ENCODE results near the gene PGD. TPM values are rescaled to one million over a fixed set of nuclear protein-coding genes. Genes with fewer than 3 reads are reported as not detected.
A peak's percentile ranks its signal among the peaks of the same experiment; 100 is the strongest.

PGD gene
- polyA plus RNA-seq, 2 of the 4 experiments (the other 2 are of a cell fraction), result 700 to 1,758 TPM

DNA sequence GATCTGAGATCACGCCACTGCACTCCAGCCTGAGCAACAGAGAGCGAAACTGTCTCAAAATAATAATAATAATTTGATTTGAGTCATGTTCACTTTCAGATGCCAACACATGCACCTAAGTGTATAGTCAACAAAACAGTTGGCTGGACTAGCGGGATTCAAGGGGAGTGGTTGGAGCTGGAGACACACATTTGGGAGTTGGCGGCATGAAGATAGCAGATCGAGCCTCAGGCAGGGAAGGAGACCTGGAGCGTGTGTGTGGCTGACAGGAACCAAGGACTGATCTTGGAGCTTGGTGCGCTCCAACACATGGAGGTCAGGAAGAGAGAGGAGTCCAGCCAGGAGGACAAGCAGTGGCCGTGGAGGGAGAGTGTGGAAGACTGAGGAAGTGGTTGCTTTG is 14.6 kb upstream of the PGD start:
- FAIRE-seq, result no peak
- WGBS (ENCODE audit: missing lambda C conversion rate), result 91% methylated on average over 8 of the region's 8 CpGs
- CTCF ChIA-PET, result interaction anchor here (1.1 to 2.8 kb wide), 2 partner anchors 10 to 45 kb away, joined by 3 to 7 read pairs; partner anchors contain the start of gene CENPS

DNA sequence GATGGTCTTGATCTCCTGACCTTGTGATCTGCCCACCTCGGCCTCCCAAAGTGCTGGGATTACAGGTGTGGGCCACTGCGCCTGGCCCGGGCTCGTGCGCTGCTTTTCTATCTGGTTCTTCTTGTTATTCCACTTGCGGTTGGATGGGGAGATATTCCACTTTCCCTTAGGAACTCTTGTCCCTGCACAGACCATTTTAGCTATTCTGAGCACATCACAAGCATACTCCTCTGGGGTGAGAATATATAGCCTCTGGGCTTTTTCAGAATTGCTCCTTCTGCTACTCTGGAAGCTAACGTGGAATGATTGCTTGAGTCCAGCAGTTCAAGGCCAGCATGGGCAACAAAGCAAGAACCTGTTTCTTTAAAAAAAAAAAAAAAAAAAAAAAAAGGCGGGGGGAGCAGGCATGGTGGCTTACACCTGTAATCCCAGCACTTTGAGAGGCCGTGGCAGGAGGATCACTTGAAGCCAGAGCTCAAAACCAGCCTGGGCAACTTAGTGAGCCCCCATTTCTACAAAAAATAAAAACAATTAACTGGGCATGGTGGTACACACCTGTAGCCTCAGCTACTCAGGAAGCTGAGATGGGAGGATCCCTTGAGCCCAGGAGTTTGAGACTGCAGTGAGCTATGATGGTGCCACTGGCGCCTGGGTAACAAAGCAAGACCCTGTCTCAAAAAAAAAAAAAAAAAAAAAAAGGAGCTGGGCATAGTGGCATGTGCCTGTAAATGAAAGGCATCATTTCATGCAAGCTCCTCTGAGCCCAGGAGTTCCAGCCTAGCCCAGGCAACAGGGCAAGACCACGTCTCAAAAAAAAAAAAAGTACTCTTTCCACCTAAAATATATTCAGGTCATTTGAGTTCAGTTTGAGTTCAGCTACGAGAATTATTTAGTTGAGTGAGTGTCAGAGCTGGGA is 11.8 kb upstream of the PGD start:
- TF ChIP-seq KDM5A (IDR thresholded peaks at IDR 0.05) (no peak), JUN (IDR thresholded peaks at IDR 0.05) (0 out of 5 replicates have a peak, but pooled peaks of 1 of the 2 experiments have one; percentile 27)
- POLR2A ChIA-PET, result interaction anchor here (0.6 to 4.7 kb wide), 6 partner anchors 9 to 43 kb away, joined by 3 to 107 read pairs (median 12); partner anchors contain the start of genes CENPS and PGD
- FAIRE-seq (no peak), ATAC-seq (peak in 1 of 2 experiments; percentile 54; a peak in 1 of 6 replicates), DNase-seq (ENCODE audit: low read depth in 1 of 2, low spot score in 1 of 2) (no peak)
- WGBS (ENCODE audit: missing lambda C conversion rate), result 50% methylated on average over 12 of the region's 12 CpGs
- peaks cover 77% of the 10 kb centered on the region for H3K4me1 ChIP-seq
- H3K4me2 ChIP-seq, result peak overlapping the region; percentile 86
- H3K4me3 ChIP-seq, result 0 out of 3 replicates have a peak overlapping the region, but pooled peaks have one; percentile 12
- no peaks in the 10 kb centered on the region for H3K9me3 ChIP-seq
- H3K27ac ChIP-seq, result peak overlapping the region; percentile 99
- CTCF ChIA-PET, result interaction anchor here (0.7 to 4.7 kb wide), 10 partner anchors 9 to 50 kb away, joined by 3 to 34 read pairs (median 4); partner anchors contain the start of genes CENPS and PGD

More for the DNA sequence above, 14.6 kb upstream of the PGD start:
- POLR2A ChIA-PET, result interaction anchor here (0.6 kb wide), 1 partner anchor 36 kb away, joined by 5 read pairs; no protein-coding TSS in a partner anchor
- H3K4me2 ChIP-seq, result no peak overlapping the region
- ATAC-seq (no peak), DNase-seq (ENCODE audit: low read depth in 1 of 2, low spot score in 1 of 2) (no peak)
- peak overlapping the region; percentile 99 for H3K27ac ChIP-seq
- H3K4me1 ChIP-seq, result peaks cover 91% of the 10 kb centered on the region
- no peaks in the 10 kb centered on the region for H3K9me3 ChIP-seq
- H3K4me3 ChIP-seq, result no peak overlapping the region
- TF ChIP-seq JUN (IDR thresholded peaks at IDR 0.05), result no peak; a peak in 1 of 5 replicates
- TF ChIP-seq, protein P1, sequence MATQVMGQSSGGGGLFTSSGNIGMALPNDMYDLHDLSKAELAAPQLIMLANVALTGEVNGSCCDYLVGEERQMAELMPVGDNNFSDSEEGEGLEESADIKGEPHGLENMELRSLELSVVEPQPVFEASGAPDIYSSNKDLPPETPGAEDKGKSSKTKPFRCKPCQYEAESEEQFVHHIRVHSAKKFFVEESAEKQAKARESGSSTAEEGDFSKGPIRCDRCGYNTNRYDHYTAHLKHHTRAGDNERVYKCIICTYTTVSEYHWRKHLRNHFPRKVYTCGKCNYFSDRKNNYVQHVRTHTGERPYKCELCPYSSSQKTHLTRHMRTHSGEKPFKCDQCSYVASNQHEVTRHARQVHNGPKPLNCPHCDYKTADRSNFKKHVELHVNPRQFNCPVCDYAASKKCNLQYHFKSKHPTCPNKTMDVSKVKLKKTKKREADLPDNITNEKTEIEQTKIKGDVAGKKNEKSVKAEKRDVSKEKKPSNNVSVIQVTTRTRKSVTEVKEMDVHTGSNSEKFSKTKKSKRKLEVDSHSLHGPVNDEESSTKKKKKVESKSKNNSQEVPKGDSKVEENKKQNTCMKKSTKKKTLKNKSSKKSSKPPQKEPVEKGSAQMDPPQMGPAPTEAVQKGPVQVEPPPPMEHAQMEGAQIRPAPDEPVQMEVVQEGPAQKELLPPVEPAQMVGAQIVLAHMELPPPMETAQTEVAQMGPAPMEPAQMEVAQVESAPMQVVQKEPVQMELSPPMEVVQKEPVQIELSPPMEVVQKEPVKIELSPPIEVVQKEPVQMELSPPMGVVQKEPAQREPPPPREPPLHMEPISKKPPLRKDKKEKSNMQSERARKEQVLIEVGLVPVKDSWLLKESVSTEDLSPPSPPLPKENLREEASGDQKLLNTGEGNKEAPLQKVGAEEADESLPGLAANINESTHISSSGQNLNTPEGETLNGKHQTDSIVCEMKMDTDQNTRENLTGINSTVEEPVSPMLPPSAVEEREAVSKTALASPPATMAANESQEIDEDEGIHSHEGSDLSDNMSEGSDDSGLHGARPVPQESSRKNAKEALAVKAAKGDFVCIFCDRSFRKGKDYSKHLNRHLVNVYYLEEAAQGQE (IDR thresholded peaks at IDR 0.05), result no peak
- no peak for TF ChIP-seq HMGXB4 (CRISPR knock-in tag; IDR thresholded peaks at IDR 0.05; ENCODE audit: borderline replicate concordance)
- TF ChIP-seq, protein P2, sequence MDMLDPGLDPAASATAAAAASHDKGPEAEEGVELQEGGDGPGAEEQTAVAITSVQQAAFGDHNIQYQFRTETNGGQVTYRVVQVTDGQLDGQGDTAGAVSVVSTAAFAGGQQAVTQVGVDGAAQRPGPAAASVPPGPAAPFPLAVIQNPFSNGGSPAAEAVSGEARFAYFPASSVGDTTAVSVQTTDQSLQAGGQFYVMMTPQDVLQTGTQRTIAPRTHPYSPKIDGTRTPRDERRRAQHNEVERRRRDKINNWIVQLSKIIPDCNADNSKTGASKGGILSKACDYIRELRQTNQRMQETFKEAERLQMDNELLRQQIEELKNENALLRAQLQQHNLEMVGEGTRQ (IDR thresholded peaks at IDR 0.05), result no peak
- TF ChIP-seq RARB (CRISPR knock-in tag; IDR thresholded peaks at IDR 0.05), result no peak
- no peak for TF ChIP-seq CBX8 (IDR thresholded peaks at IDR 0.05)
- no peak for TF ChIP-seq TP53 (CRISPR knock-in tag; IDR thresholded peaks at IDR 0.05)
- TF ChIP-seq EHMT2 (IDR thresholded peaks at IDR 0.05; ENCODE audit: low read depth), result no peak
- no peak for TF ChIP-seq NPAS2 (CRISPR knock-in tag; IDR thresholded peaks at IDR 0.05; ENCODE audit: borderline replicate concordance)
- TF ChIP-seq FOXS1 (CRISPR knock-in tag; IDR thresholded peaks at IDR 0.05), result no peak
- no peak for TF ChIP-seq FOSB (CRISPR knock-in tag; IDR thresholded peaks at IDR 0.05)
- no peak for TF ChIP-seq KDM5A (IDR thresholded peaks at IDR 0.05)
- no peak for TF ChIP-seq NR3C1 (IDR thresholded peaks at IDR 0.05)
- TF ChIP-seq RCOR1 (IDR thresholded peaks at IDR 0.05; ENCODE audit: low read depth, low read length), result no peak

All from A549 (cell line).